Measurements from ENCODE around the gene AKT1. TPM values are rescaled to one million over a fixed set of nuclear protein-coding genes. Genes with fewer than 3 reads are reported as not detected.

AKT1 gene
- total and polyA plus RNA-seq, 3 experiments from 2014 or later = 34.1 to 150 (median 147) TPM

GRCh38 chr14:104728631-104729030 is 66.9 kb downstream of the AKT1 start:
- no peaks in the 10 kb centered on the region for H3K36me3 ChIP-seq (ENCODE audit: insufficient read depth, low read length)
- H3K27me3 Mint-ChIP-seq = no peaks in the 10 kb centered on the region
- no peaks in the 10 kb centered on the region for H3K36me3 Mint-ChIP-seq
- no peaks in the 10 kb centered on the region for H3K9me3 ChIP-seq (ENCODE audit: low read length)
- H3K9me3 Mint-ChIP-seq = no peaks in the 10 kb centered on the region
- H3K4me1 ChIP-seq (ENCODE audit: insufficient read depth, low read length) = peaks cover 6% of the 10 kb centered on the region
- H3K4me3 Mint-ChIP-seq = peak overlapping the region in 1 of 7 donors; percentile 45
- H3K27ac Mint-ChIP-seq = no peak overlapping the region
- peak overlapping the region; percentile 38 for H3K27ac ChIP-seq (ENCODE audit: low read depth, low read length)
- peaks cover 0 to 3% (median 0%) of the 10 kb centered on the region in 3 donors for H3K4me1 Mint-ChIP-seq
- DNase-seq = no peak
- no peaks in the 10 kb centered on the region for H3K27me3 ChIP-seq (ENCODE audit: insufficient read depth, low read length, poor library complexity, severe bottlenecking)
- H3K4me3 ChIP-seq (ENCODE audit: low read length) = no peak overlapping the region
- POLR2A ChIA-PET = no interaction called here
- CTCF ChIA-PET = no interaction called here

- Mint-ChIP-seq H3K36me3 (no peaks in the 10 kb centered on the region), H3K4me1 (peaks cover 0 to 3% (median 0%) of the 10 kb centered on the region in 3 donors), H3K27me3 (no peaks in the 10 kb centered on the region), H3K4me3 (no peak overlapping the region), H3K9me3 (no peaks in the 10 kb centered on the region), H3K27ac (peak overlapping the region in 1 of 8 donors; percentile 97)
- H3K4me3 ChIP-seq (ENCODE audit: low read length) = no peak overlapping the region
- peaks cover 6% of the 10 kb centered on the region for H3K4me1 ChIP-seq (ENCODE audit: insufficient read depth, low read length)
- H3K27ac ChIP-seq (ENCODE audit: low read depth, low read length) = no peak overlapping the region
- no peaks in the 10 kb centered on the region for H3K27me3 ChIP-seq (ENCODE audit: insufficient read depth, low read length, poor library complexity, severe bottlenecking)
- no peaks in the 10 kb centered on the region for H3K9me3 ChIP-seq (ENCODE audit: low read length)
- DNase-seq = no peak
- no peaks in the 10 kb centered on the region for H3K36me3 ChIP-seq (ENCODE audit: insufficient read depth, low read length)
- ChIA-PET CTCF (no interaction called here), POLR2A (no interaction called here)
These were observed 68.7 kb downstream of the AKT1 start for GRCh38 chr14:104726600-104727451.

- Mint-ChIP-seq H3K4me1 (peaks cover 0 to 3% (median 0%) of the 10 kb centered on the region in 3 donors), H3K9me3 (no peaks in the 10 kb centered on the region), H3K4me3 (peak overlapping the region in 3 of 7 donors; percentile 5 to 61 (median 32)), H3K27me3 (no peaks in the 10 kb centered on the region), H3K36me3 (no peaks in the 10 kb centered on the region), H3K27ac (no peak overlapping the region)
- DNase-seq = no peak
- H3K4me3 ChIP-seq (ENCODE audit: low read length) = no peak overlapping the region
- no peaks in the 10 kb centered on the region for H3K27me3 ChIP-seq (ENCODE audit: insufficient read depth, low read length, poor library complexity, severe bottlenecking)
- H3K36me3 ChIP-seq (ENCODE audit: insufficient read depth, low read length) = no peaks in the 10 kb centered on the region
- ChIA-PET CTCF (no interaction called here), POLR2A (no interaction called here)
- no peak overlapping the region for H3K27ac ChIP-seq (ENCODE audit: low read depth, low read length)
- H3K4me1 ChIP-seq (ENCODE audit: insufficient read depth, low read length) = peaks cover 6% of the 10 kb centered on the region
- H3K9me3 ChIP-seq (ENCODE audit: low read length) = no peaks in the 10 kb centered on the region
These were observed 69.6 kb downstream of the AKT1 start for GRCh38 chr14:104725772-104726548.

GRCh38 chr14:104724981-104725771 is 70.4 kb downstream of the AKT1 start:
- POLR2A ChIA-PET = no interaction called here
- Histone ChIP-seq H3K27ac (ENCODE audit: low read depth, low read length) (peak overlapping the region; percentile 24), H3K4me3 (ENCODE audit: low read length) (no peak overlapping the region), H3K4me1 (ENCODE audit: insufficient read depth, low read length) (peaks cover 6% of the 10 kb centered on the region), H3K27me3 (ENCODE audit: insufficient read depth, low read length, poor library complexity, severe bottlenecking) (no peaks in the 10 kb centered on the region), H3K9me3 (ENCODE audit: low read length) (no peaks in the 10 kb centered on the region), H3K36me3 (ENCODE audit: insufficient read depth, low read length) (no peaks in the 10 kb centered on the region)
- CTCF ChIA-PET = interaction anchor here (0.9 kb wide), 1 partner anchor 101 kb away, joined by 3 read pairs; no protein-coding TSS in a partner anchor
- Mint-ChIP-seq H3K9me3 (no peaks in the 10 kb centered on the region), H3K27me3 (no peaks in the 10 kb centered on the region), H3K36me3 (no peaks in the 10 kb centered on the region), H3K27ac (peak overlapping the region in 1 of 8 donors; percentile 92), H3K4me1 (peaks cover 0 to 3% (median 0%) of the 10 kb centered on the region in 3 donors), H3K4me3 (peak overlapping the region; percentile 33 to 72 (median 61))
- DNase-seq = no peak

- Histone ChIP-seq H3K36me3 (ENCODE audit: insufficient read depth, low read length) (no peaks in the 10 kb centered on the region), H3K27me3 (ENCODE audit: insufficient read depth, low read length, poor library complexity, severe bottlenecking) (no peaks in the 10 kb centered on the region), H3K4me1 (ENCODE audit: insufficient read depth, low read length) (peaks cover 6% of the 10 kb centered on the region), H3K9me3 (ENCODE audit: low read length) (no peaks in the 10 kb centered on the region), H3K27ac (ENCODE audit: low read depth, low read length) (peak overlapping the region; percentile 24), H3K4me3 (ENCODE audit: low read length) (no peak overlapping the region)
- ChIA-PET POLR2A (no interaction called here), CTCF (interaction anchor here (0.9 to 1.4 kb wide), 2 partner anchors 29 to 102 kb away, joined by 3 read pairs; no protein-coding TSS in a partner anchor)
- Mint-ChIP-seq H3K36me3 (peaks cover 0 to 1% (median 0%) of the 10 kb centered on the region in 3 donors), H3K4me1 (peaks cover 0 to 3% (median 0%) of the 10 kb centered on the region in 3 donors), H3K9me3 (no peaks in the 10 kb centered on the region), H3K27ac (no peak overlapping the region), H3K4me3 (peak overlapping the region; percentile 38 to 70 (median 54)), H3K27me3 (no peaks in the 10 kb centered on the region)
- peak in 1 of 5 donors; percentile 17 for DNase-seq
These were observed 71.1 kb downstream of the AKT1 start for GRCh38 chr14:104724407-104724980.

GRCh38 chr14:104723651-104724406 is 71.7 kb downstream of the AKT1 start, which contains the start of gene ADSS1:
Gene ADSS1 (plus strand): TSS chr14:104724229. CDS start chr14:104724271, 42 bp downstream.
- Mint-ChIP-seq H3K27me3 (no peaks in the 10 kb centered on the region), H3K4me1 (peaks cover 0 to 3% (median 0%) of the 10 kb centered on the region in 3 donors), H3K4me3 (peak within 1 kb of the TSS; percentile 48 to 80 (median 66)), H3K9me3 (no peaks in the 10 kb centered on the region), H3K27ac (peak within 1 kb of the TSS in 1 of 8 donors; percentile 92), H3K36me3 (peaks cover 0 to 1% (median 0%) of the 10 kb centered on the region in 3 donors)
- no peaks in the 10 kb centered on the region for H3K27me3 ChIP-seq (ENCODE audit: insufficient read depth, low read length, poor library complexity, severe bottlenecking)
- peak within 1 kb of the TSS; percentile 70 for H3K4me3 ChIP-seq (ENCODE audit: low read length)
- H3K36me3 ChIP-seq (ENCODE audit: insufficient read depth, low read length) = no peaks in the 10 kb centered on the region
- H3K9me3 ChIP-seq (ENCODE audit: low read length) = no peaks in the 10 kb centered on the region
- H3K4me1 ChIP-seq (ENCODE audit: insufficient read depth, low read length) = peaks cover 6% of the 10 kb centered on the region
- ChIA-PET CTCF (interaction anchor here (0.7 to 1.4 kb wide), 6 partner anchors 10 to 107 kb away, joined by 3 to 4 read pairs (median 3); no protein-coding TSS in a partner anchor), POLR2A (no interaction called here)
- peak; percentile 55 to 73 (median 59) for DNase-seq
- peak within 1 kb of the TSS; percentile 24 for H3K27ac ChIP-seq (ENCODE audit: low read depth, low read length)
